WTC11 (cell line): ENCODE results near the gene ATG7.

Source experiments
- ATF6 ChIP-seq: sonication (generic); formaldehyde crosslinking; IDR thresholded peaks from 2 replicates; pipeline ENCODE4 v1.8.1; 2023; ENCODE audit warnings: mild to moderate bottlenecking, missing genetic modification reagents
- CBFB ChIP-seq: sonication (generic); formaldehyde crosslinking; IDR thresholded peaks from 2 replicates; pipeline ENCODE4 v1.8.1; 2022; ENCODE audit warnings: mild to moderate bottlenecking, low read depth, missing genetic modification reagents
- E2F4 ChIP-seq: sonication (generic); formaldehyde crosslinking; IDR thresholded peaks from 2 replicates; pipeline ENCODE4 v1.8.1; 2022; ENCODE audit warnings: low read depth, mild to moderate bottlenecking, moderate library complexity, missing genetic modification reagents, borderline replicate concordance
- ZNF671 ChIP-seq: fragments of 250-450 bp; sonication (Bioruptor Pico); IDR thresholded peaks from 2 replicates; pipeline ENCODE4 v1.8.0; 2021; ENCODE audit warnings: mild to moderate bottlenecking
- TF ChIP-seq, protein P1 (sequence below): sonication (generic); formaldehyde crosslinking; IDR thresholded peaks from 2 replicates; pipeline ENCODE4 v1.8.0; 2023; ENCODE audit warnings: missing genetic modification reagents, mild to moderate bottlenecking, borderline replicate concordance
- TF ChIP-seq, protein P2 (sequence below): fragments of 200-600 bp; IDR thresholded peaks from 2 replicates; pipeline ENCODE4 v1.8.0; 2022; ENCODE audit warnings: antibody characterized with exemption
- TF ChIP-seq, protein P3 (sequence below): fragments of 250-450 bp; sonication (Bioruptor Pico); IDR thresholded peaks from 2 replicates; pipeline ENCODE4 v1.9.0; 2021; ENCODE audit warnings: mild to moderate bottlenecking

DNA sequence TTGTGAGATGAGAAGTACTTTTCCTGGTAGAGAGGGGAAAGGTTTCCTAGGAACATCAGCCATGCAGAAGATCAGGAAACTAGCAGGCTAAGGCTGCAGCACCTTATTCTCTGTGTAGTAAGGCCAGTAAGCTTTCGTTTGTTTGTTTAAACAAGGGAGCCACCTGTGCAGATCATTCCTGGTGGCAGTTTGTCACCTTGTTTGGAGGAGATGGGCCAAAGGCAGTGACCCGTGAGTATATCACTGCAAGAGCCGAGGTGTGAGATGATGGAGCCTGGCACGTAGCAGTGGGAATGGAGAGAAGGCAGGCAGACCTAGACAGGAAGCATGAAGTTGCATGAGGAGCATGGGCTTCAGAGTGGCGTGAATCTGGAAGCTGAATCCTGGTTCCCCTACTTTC, 19.6 kb downstream of the ATG7 start:
- TF ChIP-seq ATF6 (CRISPR knock-in tag) (no peak), E2F4 (CRISPR knock-in tag) (no peak), CBFB (CRISPR knock-in tag) (no peak), ZNF671 (CRISPR knock-in tag) (no peak)
- TF ChIP-seq, protein P1, sequence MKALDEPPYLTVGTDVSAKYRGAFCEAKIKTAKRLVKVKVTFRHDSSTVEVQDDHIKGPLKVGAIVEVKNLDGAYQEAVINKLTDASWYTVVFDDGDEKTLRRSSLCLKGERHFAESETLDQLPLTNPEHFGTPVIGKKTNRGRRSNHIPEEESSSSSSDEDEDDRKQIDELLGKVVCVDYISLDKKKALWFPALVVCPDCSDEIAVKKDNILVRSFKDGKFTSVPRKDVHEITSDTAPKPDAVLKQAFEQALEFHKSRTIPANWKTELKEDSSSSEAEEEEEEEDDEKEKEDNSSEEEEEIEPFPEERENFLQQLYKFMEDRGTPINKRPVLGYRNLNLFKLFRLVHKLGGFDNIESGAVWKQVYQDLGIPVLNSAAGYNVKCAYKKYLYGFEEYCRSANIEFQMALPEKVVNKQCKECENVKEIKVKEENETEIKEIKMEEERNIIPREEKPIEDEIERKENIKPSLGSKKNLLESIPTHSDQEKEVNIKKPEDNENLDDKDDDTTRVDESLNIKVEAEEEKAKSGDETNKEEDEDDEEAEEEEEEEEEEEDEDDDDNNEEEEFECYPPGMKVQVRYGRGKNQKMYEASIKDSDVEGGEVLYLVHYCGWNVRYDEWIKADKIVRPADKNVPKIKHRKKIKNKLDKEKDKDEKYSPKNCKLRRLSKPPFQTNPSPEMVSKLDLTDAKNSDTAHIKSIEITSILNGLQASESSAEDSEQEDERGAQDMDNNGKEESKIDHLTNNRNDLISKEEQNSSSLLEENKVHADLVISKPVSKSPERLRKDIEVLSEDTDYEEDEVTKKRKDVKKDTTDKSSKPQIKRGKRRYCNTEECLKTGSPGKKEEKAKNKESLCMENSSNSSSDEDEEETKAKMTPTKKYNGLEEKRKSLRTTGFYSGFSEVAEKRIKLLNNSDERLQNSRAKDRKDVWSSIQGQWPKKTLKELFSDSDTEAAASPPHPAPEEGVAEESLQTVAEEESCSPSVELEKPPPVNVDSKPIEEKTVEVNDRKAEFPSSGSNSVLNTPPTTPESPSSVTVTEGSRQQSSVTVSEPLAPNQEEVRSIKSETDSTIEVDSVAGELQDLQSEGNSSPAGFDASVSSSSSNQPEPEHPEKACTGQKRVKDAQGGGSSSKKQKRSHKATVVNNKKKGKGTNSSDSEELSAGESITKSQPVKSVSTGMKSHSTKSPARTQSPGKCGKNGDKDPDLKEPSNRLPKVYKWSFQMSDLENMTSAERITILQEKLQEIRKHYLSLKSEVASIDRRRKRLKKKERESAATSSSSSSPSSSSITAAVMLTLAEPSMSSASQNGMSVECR (CRISPR knock-in tag) = no peak
- TF ChIP-seq, protein P2, sequence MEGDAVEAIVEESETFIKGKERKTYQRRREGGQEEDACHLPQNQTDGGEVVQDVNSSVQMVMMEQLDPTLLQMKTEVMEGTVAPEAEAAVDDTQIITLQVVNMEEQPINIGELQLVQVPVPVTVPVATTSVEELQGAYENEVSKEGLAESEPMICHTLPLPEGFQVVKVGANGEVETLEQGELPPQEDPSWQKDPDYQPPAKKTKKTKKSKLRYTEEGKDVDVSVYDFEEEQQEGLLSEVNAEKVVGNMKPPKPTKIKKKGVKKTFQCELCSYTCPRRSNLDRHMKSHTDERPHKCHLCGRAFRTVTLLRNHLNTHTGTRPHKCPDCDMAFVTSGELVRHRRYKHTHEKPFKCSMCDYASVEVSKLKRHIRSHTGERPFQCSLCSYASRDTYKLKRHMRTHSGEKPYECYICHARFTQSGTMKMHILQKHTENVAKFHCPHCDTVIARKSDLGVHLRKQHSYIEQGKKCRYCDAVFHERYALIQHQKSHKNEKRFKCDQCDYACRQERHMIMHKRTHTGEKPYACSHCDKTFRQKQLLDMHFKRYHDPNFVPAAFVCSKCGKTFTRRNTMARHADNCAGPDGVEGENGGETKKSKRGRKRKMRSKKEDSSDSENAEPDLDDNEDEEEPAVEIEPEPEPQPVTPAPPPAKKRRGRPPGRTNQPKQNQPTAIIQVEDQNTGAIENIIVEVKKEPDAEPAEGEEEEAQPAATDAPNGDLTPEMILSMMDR = no peak
- TF ChIP-seq, protein P3, sequence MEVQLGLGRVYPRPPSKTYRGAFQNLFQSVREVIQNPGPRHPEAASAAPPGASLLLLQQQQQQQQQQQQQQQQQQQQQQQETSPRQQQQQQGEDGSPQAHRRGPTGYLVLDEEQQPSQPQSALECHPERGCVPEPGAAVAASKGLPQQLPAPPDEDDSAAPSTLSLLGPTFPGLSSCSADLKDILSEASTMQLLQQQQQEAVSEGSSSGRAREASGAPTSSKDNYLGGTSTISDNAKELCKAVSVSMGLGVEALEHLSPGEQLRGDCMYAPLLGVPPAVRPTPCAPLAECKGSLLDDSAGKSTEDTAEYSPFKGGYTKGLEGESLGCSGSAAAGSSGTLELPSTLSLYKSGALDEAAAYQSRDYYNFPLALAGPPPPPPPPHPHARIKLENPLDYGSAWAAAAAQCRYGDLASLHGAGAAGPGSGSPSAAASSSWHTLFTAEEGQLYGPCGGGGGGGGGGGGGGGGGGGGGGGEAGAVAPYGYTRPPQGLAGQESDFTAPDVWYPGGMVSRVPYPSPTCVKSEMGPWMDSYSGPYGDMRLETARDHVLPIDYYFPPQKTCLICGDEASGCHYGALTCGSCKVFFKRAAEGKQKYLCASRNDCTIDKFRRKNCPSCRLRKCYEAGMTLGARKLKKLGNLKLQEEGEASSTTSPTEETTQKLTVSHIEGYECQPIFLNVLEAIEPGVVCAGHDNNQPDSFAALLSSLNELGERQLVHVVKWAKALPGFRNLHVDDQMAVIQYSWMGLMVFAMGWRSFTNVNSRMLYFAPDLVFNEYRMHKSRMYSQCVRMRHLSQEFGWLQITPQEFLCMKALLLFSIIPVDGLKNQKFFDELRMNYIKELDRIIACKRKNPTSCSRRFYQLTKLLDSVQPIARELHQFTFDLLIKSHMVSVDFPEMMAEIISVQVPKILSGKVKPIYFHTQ (CRISPR knock-in tag) = no peak
